Head of caudate nucleus (tissue), 42 donors: ENCODE results near the gene COA1.

Experiments
- DNase-seq, 42 donors: peaks; one replicate each; pipeline versions ENCODE4 v3.0.0 to v3.0.0-alpha.2; 2020 to 2021; ENCODE audit warnings: mixed read lengths in 7 of 42
- intact Hi-C: fragments of 100-400 bp; cut with DNase I; formaldehyde crosslinking; loops from one replicate; pipeline ENCODE4 v1.15.0; 2022

COA1 gene

DNA sequence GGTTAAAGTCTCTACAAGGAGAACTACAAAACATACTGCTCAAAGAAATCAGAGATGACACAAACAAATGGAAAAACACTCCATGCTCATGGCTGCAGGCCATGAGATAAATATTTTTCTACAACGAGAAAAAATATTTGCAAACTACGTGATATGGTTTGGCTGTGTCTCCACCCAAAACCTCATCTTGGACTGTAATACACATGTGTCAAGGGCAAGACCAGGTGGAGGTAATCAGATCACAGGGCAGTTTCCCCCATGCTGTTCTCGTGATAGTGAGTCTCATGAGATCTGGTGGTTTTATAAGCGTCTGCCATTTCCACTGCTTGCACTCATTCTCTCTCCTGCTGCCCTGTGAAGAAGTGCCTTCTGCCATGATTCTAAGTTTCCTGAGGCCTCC, 57.8 kb downstream of the COA1 start:
- no peak for DNase-seq
- intact Hi-C loops: no loop called here

DNA sequence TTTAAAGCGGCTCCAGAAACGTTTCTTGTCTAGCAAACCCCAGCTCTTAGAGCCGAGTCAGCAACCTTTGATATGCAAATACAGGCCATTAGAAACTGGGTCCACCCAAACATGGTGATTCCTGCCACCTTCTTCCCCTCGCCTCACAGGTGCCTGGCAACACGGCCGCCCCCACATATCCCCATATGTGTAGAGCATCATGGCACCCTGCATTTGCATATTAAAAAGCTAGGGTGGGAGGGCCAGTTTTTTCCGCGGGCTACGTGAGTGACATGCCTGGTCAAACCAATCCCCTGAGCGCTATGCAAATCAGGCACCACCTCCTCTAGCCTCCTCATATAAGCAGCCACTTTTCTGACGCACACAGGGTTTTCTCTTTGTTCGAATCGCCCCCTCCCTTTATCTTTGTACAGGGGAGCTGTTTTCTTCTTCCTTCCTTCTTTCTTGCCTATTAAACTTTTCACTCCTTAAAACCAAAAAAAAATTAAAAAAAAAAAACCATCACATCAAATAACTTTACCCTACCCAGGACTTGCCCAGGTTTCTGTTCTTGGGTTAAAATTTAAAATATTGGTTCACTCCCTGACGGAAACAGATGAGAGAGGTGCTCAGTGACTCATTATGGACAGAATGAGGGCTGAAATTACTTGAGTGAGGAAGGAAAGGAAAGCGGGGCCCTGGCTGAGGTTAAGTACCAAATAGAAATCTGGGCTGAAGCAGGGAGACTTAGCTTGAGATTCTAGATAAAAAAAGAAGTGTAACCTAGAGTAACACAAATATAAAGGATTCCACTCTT, 59.8 kb downstream of the COA1 start:
- intact Hi-C loops: no loop called here
- peak; percentile 42 to 94 (median 72) for DNase-seq

DNA sequence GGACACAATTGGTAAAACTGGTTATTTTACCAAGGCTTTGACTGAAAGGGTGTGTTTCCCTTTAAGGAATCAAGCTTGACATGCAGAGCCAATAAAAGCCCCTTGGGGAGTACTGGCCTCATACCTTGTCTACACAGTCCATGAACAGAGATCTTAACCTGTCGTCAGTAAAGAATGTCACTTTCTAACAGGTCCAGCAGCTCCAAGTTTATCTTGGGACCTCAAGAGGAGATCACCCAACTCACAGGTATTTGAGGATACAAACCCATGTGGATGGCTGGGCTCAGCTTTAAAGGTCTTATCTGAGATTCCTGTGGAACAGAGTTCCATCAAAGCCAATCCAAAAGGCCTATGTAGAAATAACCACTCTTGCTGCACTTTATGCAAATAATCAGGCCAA, 61.3 kb downstream of the COA1 start:
- intact Hi-C loops: no loop called here
- no peak for DNase-seq

DNA sequence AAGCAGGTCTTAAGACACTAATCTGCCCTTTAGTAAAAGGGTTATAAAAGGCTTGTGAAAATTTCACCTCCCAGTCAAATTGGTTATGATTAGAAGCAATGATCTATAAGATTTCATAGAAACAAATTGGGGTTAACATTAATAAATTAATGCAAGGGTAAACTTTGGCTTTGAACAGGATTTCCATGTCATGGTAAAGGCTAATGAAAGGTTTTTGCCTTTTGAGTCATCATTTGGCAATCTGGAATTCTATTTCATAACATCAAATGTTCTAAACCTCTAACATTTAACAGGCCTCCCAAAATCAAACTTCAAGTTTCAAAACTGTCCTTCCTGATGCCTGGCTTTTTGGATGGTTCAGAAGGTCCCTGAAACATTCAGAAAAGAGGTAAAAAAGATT, 62.4 kb downstream of the COA1 start:
- no peak for DNase-seq
- intact Hi-C loops: no loop called here

DNA sequence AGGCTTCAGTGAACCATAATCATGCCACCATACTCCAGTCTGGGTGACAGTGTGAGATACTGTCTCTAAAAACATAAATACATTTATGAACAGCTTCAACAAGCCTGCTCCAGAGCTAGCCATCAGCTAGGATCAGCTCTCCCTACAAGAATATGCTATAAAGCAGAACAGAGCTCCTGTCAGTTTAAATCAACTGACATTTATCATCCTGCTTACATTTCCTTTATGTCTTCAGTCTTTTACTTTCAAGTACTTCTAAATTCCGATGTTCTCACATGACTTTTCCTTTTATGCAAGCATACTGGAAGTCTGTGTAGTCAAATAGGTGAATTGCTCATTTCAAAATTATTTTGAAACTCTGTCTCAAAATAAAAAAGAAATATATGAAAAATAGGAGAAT, 64.6 kb downstream of the COA1 start:
- DNase-seq: no peak
- intact Hi-C loops: no loop called here

DNA sequence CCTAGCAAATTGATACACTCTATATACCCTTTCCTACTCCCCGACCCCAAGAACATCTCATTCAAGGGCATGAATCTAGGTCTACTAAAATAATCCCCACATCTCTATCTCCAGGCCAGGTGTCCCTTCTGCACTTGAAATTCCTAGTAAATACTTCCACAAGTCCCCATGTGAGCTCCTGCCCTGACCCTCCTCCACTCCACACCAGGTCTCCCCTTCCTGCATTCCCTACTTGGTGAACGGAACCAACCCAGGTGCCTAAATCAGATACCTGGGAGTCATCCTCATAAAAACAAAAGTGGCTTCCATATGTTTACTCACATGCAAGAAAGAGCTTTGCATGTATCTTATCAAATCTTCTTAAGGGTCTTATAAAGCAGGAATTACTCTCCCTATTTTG, 69.2 kb downstream of the COA1 start:
- intact Hi-C loops: no loop called here
- no peak for DNase-seq

DNA sequence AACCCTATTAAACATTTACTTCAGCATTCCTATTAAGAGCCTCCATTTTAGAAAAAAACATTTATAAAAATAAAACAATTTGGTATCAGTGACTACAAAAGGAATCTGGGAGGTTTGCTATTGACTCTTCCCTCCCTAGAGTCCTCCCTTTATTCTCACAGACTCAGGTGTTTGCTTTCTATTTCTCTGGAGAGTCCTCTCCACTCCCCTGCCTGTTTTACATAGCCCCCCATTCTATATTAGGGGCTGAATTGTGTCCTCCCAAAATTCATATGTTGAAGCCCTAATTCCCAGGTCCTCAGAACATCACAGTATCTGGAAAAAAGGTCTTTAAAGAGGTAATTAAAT, 69.8 kb downstream of the COA1 start:
- intact Hi-C loops: no loop called here
- no peak for DNase-seq

DNA sequence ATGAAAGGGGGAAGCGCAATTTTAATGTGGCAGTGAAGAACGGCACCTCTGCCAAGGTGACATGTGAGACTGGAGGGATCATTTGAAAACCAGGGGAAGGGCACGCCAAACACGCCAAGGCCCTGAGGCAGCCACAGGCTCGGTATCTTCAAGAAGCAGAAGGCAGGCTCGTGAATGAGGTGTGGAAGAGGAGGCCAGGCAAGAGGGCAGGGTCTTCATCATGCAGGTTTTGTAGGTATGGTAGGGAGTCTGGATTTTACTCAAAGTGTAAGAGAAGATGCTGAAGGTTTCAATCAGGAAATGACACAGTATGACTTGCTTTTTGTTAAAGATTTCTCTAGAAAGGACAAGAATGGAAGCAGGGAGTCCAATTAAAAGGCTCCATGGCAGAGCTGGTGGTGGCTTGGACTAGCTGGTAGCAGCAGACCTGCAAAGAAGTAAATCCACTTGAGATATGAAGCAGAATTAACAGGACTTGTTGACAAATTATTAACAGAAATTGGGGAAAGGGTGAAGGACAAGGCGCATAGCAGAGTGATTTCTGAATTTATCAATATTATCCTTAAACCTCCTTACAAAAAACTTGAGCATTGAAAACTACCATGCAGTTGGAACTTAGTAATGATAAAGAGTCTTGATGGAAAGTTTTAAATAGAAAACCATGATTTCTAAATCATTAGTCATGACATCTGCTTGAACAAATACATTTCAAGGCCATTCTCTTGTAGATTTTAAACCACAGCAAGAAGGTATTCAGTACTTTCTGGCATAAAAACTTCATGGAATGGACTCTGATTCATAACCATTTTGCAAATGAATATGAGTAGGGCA, 70.4 kb downstream of the COA1 start:
- no peak for DNase-seq
- intact Hi-C loops: no loop called here

DNA sequence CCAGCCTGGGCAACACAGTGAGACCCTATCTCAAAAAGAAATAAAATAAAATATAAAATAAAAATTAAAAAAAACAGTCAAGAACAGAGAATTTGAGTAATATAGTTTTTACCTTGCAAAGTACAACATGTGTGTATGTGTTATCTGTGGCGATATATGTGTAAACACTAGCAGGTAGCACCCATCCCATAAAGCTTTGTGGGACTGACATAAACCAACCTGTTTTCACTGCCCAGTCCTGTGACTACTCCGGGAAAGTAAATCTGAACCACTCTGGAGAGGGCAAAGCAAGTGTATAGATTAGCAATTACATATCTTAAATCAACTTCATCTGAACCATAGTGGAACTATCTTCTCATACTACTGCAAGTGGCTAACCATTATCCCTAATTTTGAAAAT, 72.3 kb downstream of the COA1 start:
- intact Hi-C loops: no loop called here
- DNase-seq: no peak

DNA sequence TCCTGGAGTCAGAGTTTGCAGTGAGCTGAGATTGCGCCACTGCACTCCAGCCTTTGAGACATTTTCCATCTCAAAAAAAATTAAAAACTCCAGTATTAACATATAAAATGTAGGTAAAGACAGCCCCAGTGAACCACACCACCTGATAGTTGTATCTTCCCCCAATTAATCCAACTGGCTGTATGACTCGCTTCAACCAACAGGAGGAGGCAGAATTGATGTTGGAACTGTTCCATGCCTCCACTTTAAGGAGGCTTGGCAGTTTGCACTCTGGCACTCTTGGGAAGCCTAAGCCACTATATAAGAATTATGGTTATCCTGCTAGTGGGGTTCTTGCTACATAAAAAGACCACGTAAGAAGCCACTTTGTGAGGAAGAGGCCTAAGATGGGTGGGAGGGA, 73.7 kb downstream of the COA1 start:
- intact Hi-C loops: no loop called here
- no peak for DNase-seq

DNA sequence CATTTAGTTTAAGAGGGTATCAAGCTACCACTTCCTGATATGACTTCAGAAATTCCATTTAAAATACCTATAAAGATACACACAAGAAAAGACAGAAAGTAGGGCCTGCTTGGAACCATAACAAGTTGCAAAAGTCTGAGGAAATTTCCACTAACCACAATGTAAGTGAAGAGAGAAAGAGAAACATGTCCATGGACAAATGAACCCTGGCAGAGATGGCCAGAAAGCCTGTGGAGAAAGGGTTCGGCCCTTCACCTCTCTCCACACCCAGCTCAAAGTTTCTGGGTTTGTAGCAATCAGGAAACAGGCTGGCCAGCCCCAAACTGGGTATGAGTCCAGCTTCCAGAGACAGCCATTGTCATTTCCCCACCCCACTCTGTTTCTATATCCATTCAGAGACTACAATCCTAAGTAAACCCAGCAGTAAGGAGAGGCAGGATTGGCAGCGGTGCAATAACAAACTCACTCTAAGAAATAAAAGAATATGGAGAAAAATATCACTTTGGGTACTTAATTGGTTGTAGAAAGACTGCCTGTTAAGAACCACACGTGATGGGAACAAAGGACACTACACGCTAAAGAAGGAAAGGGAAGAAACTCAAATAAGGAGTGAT, 75.3 kb downstream of the COA1 start:
- intact Hi-C loops: no loop called here
- DNase-seq: no peak

DNA sequence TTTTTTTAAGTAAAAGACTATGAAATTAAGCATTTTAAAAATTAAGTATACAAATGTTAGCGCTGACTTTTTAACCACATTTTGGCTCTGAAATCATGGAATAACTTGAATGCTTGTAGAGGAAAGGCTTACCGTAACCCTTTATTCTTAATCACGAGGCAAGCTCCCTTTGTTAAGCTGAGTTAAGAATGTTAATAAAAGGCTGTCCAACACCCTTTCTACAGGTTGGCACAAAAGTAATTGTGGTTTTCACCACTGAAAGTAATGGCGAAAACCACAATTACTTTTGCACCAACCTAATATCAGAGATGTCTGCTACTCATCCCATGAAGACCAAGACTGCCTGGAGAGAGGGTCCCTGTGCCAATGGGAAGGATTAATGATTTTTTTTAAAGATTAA, 75.9 kb downstream of the COA1 start:
- intact Hi-C loops: no loop called here
- DNase-seq: no peak

DNA sequence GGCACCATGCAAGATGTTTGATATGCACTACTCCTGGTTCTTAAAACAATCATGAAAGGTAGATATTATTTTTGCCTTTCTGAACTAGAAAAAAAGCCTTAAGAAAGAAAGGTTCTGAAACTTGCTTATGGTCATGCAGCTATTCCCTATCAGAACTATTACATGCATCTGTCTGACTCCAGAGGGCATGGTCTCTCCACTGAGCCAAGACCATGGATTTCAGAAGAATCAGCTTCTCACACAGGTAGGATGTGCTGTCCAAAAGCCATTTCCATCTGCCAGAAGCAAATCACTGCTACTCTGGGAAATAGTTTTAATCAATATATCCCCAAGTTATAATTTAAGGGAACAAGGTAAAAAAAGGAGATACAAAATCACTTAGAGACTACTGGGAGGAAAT, 77.0 kb downstream of the COA1 start:
- DNase-seq: no peak
- intact Hi-C loops: no loop called here

DNA sequence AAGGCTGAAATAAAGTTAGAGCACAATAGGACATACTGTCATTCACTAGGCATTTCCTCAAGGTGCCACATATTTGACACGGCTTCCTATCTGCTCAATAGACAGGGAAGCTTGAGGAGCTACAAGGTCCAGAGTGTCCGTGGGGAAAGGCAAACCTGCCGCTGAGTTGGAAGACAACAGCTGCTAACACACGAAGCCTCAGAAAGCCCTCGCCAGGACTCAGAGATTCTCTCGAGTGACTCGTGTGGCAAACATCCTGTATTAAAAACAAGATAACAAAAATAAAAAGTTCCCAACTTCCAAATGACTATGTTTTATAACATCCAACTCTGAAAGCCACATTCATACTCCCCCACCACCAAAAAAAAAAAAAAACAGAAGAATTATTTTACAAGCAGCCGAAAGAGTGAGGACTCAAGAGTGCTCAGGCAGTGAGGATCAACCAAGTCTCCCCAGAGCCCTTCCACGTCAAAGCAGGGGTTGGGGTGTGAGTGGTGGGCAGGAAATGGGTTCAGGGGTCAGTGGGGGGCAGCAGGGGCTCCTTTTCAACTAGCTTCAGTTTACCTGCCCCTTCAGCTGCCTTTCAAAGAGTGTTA, 78.8 kb downstream of the COA1 start:
- DNase-seq: no peak
- intact Hi-C loops: no loop called here

DNA sequence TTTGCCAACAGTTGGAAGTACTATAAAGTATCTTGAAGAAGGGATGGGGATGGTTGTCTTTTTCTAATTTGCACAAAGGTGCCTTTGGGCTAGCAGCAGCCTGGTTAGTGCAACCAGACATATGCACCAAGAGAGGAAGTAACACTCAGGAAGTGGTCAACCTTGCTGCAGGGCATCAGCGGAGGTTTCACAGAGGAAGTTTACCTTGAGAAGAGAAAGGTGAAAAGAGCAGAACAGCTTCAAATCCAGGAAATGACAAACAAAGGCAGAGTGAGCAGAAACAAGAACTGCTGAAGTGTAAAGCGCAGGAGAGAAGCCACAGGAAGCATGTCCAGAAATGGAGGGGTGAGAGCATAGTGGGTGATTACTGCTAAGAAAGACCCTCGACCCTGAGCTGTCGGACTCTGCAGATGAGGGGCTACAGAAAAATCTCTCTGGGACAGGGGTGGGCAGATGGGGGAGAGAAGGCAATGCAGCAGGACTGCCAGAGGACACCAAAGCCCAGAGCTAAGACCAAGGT, 79.5 kb downstream of the COA1 start:
- DNase-seq: no peak
- intact Hi-C loops: no loop called here

DNA sequence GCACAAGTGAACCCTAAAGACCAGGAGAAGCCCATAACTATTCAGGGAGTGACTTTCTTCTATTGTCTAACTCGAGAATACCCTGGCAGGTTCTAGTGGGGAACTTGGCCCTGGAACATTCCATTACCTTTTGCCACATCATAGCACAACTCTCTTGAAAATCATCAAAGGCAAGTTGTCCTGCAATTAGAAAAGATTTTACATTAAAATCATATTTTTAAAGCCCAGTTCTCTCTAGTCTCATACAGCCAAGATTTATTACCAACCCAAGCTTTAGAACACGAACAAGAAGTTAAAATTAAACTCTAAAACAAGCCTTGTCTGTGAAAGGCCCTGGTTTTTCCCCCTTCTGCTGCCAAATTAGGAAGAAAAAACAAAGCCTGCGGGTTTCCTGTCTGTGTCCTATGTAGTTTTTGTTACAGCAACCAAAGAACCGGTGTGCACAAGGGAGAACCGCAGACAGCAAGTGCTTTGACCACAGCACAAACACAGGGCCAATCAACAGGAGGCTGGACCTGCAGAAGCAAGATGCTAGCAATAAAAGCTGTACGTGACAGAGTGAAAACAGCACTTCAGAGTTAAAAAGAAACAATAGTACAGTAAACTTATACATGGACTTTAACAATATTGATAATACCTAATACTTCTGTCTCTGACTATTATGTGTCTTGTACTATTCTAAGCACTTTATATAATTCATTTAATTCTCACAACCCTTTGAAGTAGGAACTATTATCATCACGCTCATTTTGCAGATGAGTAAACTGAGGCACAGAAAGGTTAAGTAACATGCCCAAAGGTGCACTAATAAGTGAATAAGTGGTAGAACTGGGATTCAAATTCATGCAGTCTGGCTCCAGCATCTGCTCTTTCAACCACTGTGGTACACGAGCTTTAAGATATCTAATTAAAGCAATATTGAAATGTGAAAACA, 80.6 kb downstream of the COA1 start:
- peak in 13 of 42 donors; percentile 16 to 55 (median 34) for DNase-seq
- intact Hi-C loops: no loop called here

DNA sequence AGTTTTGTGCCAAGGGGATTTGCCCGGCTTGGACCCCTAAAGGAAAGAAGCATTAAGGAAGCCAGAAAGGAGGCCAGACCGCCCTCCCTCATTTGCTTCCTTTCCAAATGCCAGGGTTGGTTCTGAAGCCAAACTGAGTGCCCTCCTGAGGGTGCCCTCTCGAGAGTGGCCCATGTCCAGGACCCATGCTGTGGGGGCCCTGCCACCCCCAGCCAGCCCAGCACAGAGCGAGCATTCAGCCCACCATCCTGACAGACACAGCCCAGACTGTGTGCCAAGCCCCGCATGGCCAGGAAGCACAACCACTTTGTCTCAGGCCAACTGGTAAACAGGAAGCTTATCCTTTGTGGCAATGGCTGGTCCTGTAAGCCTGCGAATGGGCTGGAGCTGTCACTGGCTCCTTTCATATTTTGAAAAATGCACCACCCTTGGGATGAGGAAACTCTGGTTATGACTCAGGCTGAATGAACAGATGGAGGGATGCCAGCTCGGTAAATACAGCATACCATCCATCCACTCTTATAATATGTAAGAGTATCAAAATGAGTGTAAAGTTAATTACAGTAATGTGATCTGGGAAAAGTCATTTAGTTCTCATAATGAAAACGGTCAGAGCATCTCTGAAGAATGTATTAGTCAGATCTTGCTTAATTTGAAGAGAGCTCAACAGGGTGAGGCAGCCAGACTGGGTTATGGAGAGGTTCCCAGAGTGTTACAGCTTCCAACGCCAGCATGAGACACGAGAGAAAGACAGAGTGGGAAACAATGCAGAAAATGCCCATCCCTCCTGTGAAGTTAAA, 81.5 kb downstream of the COA1 start:
- DNase-seq: peak; percentile 43 to 88 (median 73)
- intact Hi-C loops: no loop called here

DNA sequence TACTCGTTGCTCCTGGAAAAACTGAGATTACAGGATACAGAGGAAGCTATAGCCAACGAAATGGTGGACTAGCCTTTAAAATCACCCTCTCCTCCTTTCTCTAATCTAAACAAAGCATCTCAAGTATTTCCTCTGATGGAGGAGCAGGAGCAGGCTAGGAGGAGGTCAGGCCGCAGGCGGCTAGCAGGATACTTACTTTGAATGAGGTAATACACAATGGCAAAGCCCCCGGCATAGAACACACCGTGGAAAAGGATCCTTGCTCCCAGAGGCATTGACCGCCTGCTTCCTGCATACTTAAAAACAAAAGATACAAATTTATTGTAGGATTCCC, 82.0 kb downstream of the COA1 start:
- no peak for DNase-seq
- intact Hi-C loops: no loop called here
